ENCODE results near the gene ARSA. TPM values are rescaled to one million over a fixed set of nuclear protein-coding genes. Genes with fewer than 3 reads are reported as not detected.

The ARSA gene
- total RNA-seq, 2 experiments from 2014 or later: 31.6 to 34.4 TPM

DNA sequence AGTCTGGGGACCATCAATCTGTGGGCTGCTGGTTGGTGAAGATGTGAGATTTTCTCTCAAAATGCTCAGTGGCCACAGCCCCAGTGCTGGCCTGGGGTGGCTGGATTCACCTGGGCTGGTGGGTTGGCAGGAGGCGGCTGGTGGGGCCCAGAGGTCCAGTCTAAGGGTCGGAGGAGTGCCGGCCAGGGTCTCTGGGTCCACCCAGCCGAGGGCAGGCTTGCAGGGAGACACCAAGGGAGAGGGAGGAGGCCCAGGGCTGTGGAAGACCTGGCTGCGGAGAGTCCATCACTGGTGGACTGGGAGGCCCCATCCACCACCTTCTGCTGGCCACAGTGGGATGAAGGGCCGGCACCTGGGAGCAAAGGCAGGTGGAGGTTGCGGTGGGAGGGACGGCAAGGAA lies 44.1 kb upstream of the ARSA start:
- Histone ChIP-seq H3K9me3 (ENCODE audit: low read length) (no peaks in the 10 kb centered on the region), H3K4me2 (ENCODE audit: low read length) (no peak overlapping the region), H3K9me2 (ENCODE audit: insufficient read depth, low read length) (no peaks in the 10 kb centered on the region), H4K20me1 (ENCODE audit: insufficient read depth, low read length) (no peaks in the 10 kb centered on the region), H3K27ac (ENCODE audit: low read depth, low read length, poor library complexity, severe bottlenecking) (no peak overlapping the region), H3K4me1 (ENCODE audit: insufficient read depth, low read length, poor library complexity, severe bottlenecking) (no peaks in the 10 kb centered on the region), H3K36me3 (ENCODE audit: insufficient read depth, low read length) (no peaks in the 10 kb centered on the region), H2AFZ (ENCODE audit: low read length) (no peak overlapping the region), H3K79me2 (ENCODE audit: insufficient read depth, low read depth, low read length) (no peaks in the 10 kb centered on the region), H3K4me3 (ENCODE audit: low read depth, low read length, poor library complexity, severe bottlenecking) (no peak overlapping the region)
- CTCF ChIA-PET (ENCODE audit: unreplicated experiment): no interaction called here
- TF ChIP-seq, protein P1, sequence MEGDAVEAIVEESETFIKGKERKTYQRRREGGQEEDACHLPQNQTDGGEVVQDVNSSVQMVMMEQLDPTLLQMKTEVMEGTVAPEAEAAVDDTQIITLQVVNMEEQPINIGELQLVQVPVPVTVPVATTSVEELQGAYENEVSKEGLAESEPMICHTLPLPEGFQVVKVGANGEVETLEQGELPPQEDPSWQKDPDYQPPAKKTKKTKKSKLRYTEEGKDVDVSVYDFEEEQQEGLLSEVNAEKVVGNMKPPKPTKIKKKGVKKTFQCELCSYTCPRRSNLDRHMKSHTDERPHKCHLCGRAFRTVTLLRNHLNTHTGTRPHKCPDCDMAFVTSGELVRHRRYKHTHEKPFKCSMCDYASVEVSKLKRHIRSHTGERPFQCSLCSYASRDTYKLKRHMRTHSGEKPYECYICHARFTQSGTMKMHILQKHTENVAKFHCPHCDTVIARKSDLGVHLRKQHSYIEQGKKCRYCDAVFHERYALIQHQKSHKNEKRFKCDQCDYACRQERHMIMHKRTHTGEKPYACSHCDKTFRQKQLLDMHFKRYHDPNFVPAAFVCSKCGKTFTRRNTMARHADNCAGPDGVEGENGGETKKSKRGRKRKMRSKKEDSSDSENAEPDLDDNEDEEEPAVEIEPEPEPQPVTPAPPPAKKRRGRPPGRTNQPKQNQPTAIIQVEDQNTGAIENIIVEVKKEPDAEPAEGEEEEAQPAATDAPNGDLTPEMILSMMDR (conservative IDR thresholded peaks at IDR 0.05; ENCODE audit: low read length): no peak
- no peak for TF ChIP-seq EZH2phosphoT487 (IDR thresholded peaks at IDR 0.05; ENCODE audit: borderline replicate concordance, low read depth, low read length)
- no TSS peak for BruUV-seq (replicated peaks)
- DNase-seq (ENCODE audit: low spot score): no peak
- POLR2A ChIA-PET: no interaction called here
- intact Hi-C loops (cut with micrococcal nuclease; ENCODE audit: unreplicated experiment): no loop called here

DNA sequence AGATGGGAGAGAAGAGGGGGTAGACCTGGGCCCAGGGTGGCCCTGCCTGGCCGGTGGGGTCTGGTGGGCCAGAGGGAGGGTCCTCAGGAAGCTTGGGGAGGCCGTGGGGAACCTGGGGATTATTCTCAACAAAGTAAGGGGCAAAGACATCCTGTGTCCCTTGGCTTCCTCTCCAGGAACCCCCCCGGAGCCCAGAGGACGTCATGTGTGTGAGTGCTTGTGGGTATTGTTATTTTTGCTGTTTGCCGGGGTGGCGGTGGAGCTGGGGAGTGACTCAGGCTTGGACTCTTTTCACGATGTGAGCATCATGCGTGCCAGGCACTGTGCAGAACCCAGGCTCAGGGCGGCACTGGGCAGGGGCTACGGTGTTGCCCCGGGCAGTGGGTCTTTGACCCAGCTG lies 43.7 kb upstream of the ARSA start:
- H3K4me2 ChIP-seq (ENCODE audit: low read length): no peak overlapping the region
- no peak for DNase-seq (ENCODE audit: low spot score)
- H3K4me1 ChIP-seq (ENCODE audit: insufficient read depth, low read length, poor library complexity, severe bottlenecking): no peaks in the 10 kb centered on the region
- TF ChIP-seq, protein P1 (conservative IDR thresholded peaks at IDR 0.05; ENCODE audit: low read length): no peak
- TF ChIP-seq EZH2phosphoT487 (IDR thresholded peaks at IDR 0.05; ENCODE audit: borderline replicate concordance, low read depth, low read length): no peak
- H3K9me3 ChIP-seq (ENCODE audit: low read length): no peaks in the 10 kb centered on the region
- no TSS peak for BruUV-seq (replicated peaks)
- no peaks in the 10 kb centered on the region for H3K36me3 ChIP-seq (ENCODE audit: insufficient read depth, low read length)
- no peaks in the 10 kb centered on the region for H3K9me2 ChIP-seq (ENCODE audit: insufficient read depth, low read length)
- intact Hi-C loops (cut with micrococcal nuclease; ENCODE audit: unreplicated experiment): no loop called here
- no peak overlapping the region for H2AFZ ChIP-seq (ENCODE audit: low read length)
- ChIA-PET POLR2A (no interaction called here), CTCF (ENCODE audit: unreplicated experiment) (no interaction called here)
- H3K27ac ChIP-seq (ENCODE audit: low read depth, low read length, poor library complexity, severe bottlenecking): no peak overlapping the region
- H4K20me1 ChIP-seq (ENCODE audit: insufficient read depth, low read length): no peaks in the 10 kb centered on the region
- no peak overlapping the region for H3K4me3 ChIP-seq (ENCODE audit: low read depth, low read length, poor library complexity, severe bottlenecking)
- no peaks in the 10 kb centered on the region for H3K79me2 ChIP-seq (ENCODE audit: insufficient read depth, low read depth, low read length)

DNA sequence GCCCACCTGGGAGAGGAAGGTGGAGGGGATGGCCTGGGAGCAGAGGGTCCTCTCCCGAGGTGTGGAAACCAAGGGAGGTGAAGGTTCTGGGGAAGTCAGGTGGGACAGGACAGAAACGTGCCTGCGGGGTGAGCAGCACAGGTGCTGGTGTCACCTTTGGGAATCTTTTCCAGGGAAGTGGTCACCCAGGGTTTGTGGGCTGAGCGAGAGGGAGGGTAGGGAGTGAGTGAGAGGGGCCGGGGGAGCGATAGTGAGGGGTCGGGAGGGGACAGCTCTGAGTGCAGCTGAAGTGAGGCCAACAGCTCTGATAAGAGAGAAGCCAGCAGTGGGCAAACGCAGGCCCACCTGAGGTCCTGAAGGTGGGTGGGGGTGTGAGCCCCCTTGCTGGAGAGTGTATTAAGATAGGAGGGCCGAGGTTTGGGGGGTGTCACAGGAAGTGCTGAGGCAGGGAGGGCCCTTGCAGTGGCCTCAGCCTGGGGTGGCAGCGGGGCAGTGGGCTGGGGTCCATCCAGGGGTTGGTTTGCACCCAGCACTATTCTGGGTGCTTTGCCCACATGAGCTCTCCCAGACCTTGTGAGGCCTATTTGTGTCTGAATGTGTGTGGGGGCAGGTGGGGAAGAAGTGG lies 43.1 kb upstream of the ARSA start:
- BruUV-seq (replicated peaks): no TSS peak
- no peak for DNase-seq (ENCODE audit: low spot score)
- Histone ChIP-seq H4K20me1 (ENCODE audit: insufficient read depth, low read length) (no peaks in the 10 kb centered on the region), H3K9me2 (ENCODE audit: insufficient read depth, low read length) (no peaks in the 10 kb centered on the region), H3K79me2 (ENCODE audit: insufficient read depth, low read depth, low read length) (no peaks in the 10 kb centered on the region), H3K27ac (ENCODE audit: low read depth, low read length, poor library complexity, severe bottlenecking) (no peak overlapping the region), H3K36me3 (ENCODE audit: insufficient read depth, low read length) (no peaks in the 10 kb centered on the region), H3K9me3 (ENCODE audit: low read length) (no peaks in the 10 kb centered on the region), H3K4me1 (ENCODE audit: insufficient read depth, low read length, poor library complexity, severe bottlenecking) (no peaks in the 10 kb centered on the region), H2AFZ (ENCODE audit: low read length) (no peak overlapping the region), H3K4me3 (ENCODE audit: low read depth, low read length, poor library complexity, severe bottlenecking) (no peak overlapping the region), H3K4me2 (ENCODE audit: low read length) (no peak overlapping the region)
- ChIA-PET POLR2A (no interaction called here), CTCF (ENCODE audit: unreplicated experiment) (no interaction called here)
- intact Hi-C loops (cut with micrococcal nuclease; ENCODE audit: unreplicated experiment): no loop called here
- no peak for TF ChIP-seq EZH2phosphoT487 (IDR thresholded peaks at IDR 0.05; ENCODE audit: borderline replicate concordance, low read depth, low read length)
- TF ChIP-seq, protein P1 (conservative IDR thresholded peaks at IDR 0.05; ENCODE audit: low read length): no peak
